ENCODE data around the gene AP3S2. TPM values are rescaled to one million over a fixed set of nuclear protein-coding genes. Genes with fewer than 3 reads are reported as not detected.

Gene AP3S2
- total and polyA plus RNA-seq, 2 donors (not counting 1 experiment from before 2014, with no cell fraction given) = 11.3 to 32.3 TPM

DNA sequence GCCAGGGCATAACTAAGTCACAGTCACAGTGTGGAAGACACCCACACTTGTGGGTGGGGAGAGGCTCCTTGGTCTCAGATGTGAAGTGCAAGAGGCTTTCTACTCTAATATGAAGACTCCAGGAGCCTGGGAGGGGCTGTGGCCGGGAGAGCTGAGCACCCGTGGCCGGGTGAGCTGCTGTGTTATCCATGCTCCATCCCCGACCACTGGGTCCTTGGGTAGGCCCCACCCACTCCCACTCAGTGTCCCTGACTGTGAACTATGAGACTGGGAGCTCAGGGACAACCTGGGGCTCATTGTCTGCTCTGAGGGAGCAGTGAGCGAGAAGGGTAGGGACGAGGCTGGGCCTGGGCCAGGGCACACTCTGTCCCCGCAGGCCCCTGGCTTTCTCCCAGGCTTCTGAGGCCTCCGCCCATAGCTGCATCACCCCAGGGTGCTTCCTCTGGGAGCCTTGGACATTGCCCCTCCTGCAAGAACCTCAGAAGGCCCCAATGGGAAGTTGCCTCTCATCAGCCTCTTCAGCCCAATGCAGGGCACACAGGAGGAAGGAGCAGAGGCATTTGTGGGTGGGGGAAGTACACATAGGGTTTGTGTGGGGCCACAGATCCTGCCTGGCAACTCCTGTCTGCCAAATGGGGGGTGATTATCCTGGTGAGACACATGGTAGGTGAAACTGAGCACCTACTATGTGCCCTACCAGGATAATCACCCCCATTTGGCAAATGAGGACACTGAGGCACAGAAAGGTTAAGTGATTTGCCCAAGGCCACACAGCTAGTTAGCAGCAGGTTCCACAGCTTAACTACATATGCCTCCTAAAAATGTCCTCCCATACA lies 81.6 kb downstream of the AP3S2 start:
- H3K4me3 ChIP-seq (ENCODE audit: control extremely low read depth in 1 of 5, extremely low read depth in 1 of 5, insufficient read depth in 1 of 5, low read depth in 2 of 5, low read length in 4 of 5) = no peak overlapping the region
- CTCF ChIA-PET = no interaction called here
- no peak overlapping the region for H3K9ac ChIP-seq (ENCODE audit: low read length)
- Mint-ChIP-seq H3K4me1 (peaks cover 9% of the 10 kb centered on the region), H3K27ac (no peak overlapping the region), H3K9me3 (ENCODE audit: insufficient read depth) (no peaks in the 10 kb centered on the region), H3K4me3 (no peak overlapping the region), H3K27me3 (peaks cover 29% of the 10 kb centered on the region)
- H3K4me2 ChIP-seq (replicated peaks; ENCODE audit: low read depth, low read length, poor library complexity, severe bottlenecking) = no peak overlapping the region
- peaks cover 0 to 11% (median 0%) of the 10 kb centered on the region in 3 donors for H3K9me3 ChIP-seq (ENCODE audit: control extremely low read depth in 1 of 3, control insufficient read depth in 2 of 3, insufficient read depth in 1 of 3, low read length in 2 of 3)
- POLR2A ChIA-PET = no interaction called here
- intact Hi-C loops (cut with micrococcal nuclease) = no loop called here
- H2AFZ ChIP-seq (ENCODE audit: insufficient read depth, low read depth, low read length, poor library complexity, severe bottlenecking) = no peak overlapping the region
- 93% methylated on average over 8 of the region's 8 CpGs for WGBS (ENCODE audit: insufficient coverage)
- ATAC-seq (ENCODE audit: low read depth) (no peak), DNase-seq (no peak)
- no peak overlapping the region for H3K27ac ChIP-seq (ENCODE audit: low read length in 2 of 2)
- no peaks in the 10 kb centered on the region for H4K20me1 ChIP-seq (ENCODE audit: control insufficient read depth, insufficient read depth, low read length, poor library complexity, severe bottlenecking)
- H3K4me1 ChIP-seq (ENCODE audit: control insufficient read depth in 2 of 2, insufficient read depth in 2 of 2, low read length in 2 of 2) = peaks cover 14 to 17% of the 10 kb centered on the region in 2 donors
- H3K36me3 ChIP-seq (replicated peaks in 1 of 2; ENCODE audit: control extremely low read depth in 1 of 2, control insufficient read depth in 1 of 2, extremely low read depth in 1 of 2, insufficient read depth in 2 of 2, low read length in 1 of 2) = no peaks in the 10 kb centered on the region
- TF ChIP-seq, protein P1, sequence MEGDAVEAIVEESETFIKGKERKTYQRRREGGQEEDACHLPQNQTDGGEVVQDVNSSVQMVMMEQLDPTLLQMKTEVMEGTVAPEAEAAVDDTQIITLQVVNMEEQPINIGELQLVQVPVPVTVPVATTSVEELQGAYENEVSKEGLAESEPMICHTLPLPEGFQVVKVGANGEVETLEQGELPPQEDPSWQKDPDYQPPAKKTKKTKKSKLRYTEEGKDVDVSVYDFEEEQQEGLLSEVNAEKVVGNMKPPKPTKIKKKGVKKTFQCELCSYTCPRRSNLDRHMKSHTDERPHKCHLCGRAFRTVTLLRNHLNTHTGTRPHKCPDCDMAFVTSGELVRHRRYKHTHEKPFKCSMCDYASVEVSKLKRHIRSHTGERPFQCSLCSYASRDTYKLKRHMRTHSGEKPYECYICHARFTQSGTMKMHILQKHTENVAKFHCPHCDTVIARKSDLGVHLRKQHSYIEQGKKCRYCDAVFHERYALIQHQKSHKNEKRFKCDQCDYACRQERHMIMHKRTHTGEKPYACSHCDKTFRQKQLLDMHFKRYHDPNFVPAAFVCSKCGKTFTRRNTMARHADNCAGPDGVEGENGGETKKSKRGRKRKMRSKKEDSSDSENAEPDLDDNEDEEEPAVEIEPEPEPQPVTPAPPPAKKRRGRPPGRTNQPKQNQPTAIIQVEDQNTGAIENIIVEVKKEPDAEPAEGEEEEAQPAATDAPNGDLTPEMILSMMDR (IDR thresholded peaks at IDR 0.05) = no peak
- no peak for TF ChIP-seq EZH2 (IDR thresholded peaks at IDR 0.05; ENCODE audit: borderline replicate concordance, insufficient read depth, low read depth, low read length, poor library complexity, severe bottlenecking)
- peaks cover 0 to 51% (median 27%) of the 10 kb centered on the region in 4 experiments for H3K27me3 ChIP-seq (replicated peaks in 1 of 4; ENCODE audit: control extremely low read depth in 1 of 4, control insufficient read depth in 3 of 4, insufficient read depth in 4 of 4, low read length in 3 of 4)
- no peaks in the 10 kb centered on the region for H3K79me2 ChIP-seq (ENCODE audit: control insufficient read depth, insufficient read depth, low read length)

DNA sequence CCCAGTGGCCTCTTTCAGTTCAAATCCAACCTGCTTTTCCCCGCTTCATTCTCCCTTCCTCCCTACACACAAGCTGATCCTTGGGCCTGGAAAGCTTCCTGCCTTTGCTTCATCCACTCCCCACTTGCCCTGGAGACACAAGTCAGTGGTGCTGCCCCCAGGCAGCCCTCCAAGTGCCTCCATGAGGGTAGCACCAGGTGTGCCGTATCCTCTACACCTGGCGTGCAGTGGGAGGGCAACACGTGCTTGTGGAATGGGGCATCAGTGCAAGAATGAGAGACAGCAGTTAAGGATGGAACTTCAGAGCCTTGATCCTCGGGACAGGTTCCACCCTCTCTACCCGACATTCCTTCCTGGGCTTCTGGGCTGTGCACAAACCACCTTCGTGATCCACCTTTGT lies 83.0 kb downstream of the AP3S2 start:
- no peak overlapping the region for H3K4me3 Mint-ChIP-seq
- no peak for TF ChIP-seq EZH2 (IDR thresholded peaks at IDR 0.05; ENCODE audit: borderline replicate concordance, insufficient read depth, low read depth, low read length, poor library complexity, severe bottlenecking)
- TF ChIP-seq, protein P1 (IDR thresholded peaks at IDR 0.05) = no peak

More for the DNA sequence above, 83.0 kb downstream of the AP3S2 start:
- H3K36me3 ChIP-seq (replicated peaks in 1 of 2; ENCODE audit: control extremely low read depth in 1 of 2, control insufficient read depth in 1 of 2, extremely low read depth in 1 of 2, insufficient read depth in 2 of 2, low read length in 1 of 2) = no peaks in the 10 kb centered on the region
- CTCF ChIA-PET = interaction anchor here (0.6 kb wide), 1 partner anchor 16 kb away, joined by 3 read pairs; no protein-coding TSS in a partner anchor
- peaks cover 9% of the 10 kb centered on the region for H3K4me1 Mint-ChIP-seq
- H3K4me1 ChIP-seq (ENCODE audit: control insufficient read depth in 2 of 2, insufficient read depth in 2 of 2, low read length in 2 of 2) = peaks cover 14 to 17% of the 10 kb centered on the region in 2 donors
- no peaks in the 10 kb centered on the region for H3K9me3 Mint-ChIP-seq (ENCODE audit: insufficient read depth)
- no peak overlapping the region for H3K27ac Mint-ChIP-seq
- no peak overlapping the region for H2AFZ ChIP-seq (ENCODE audit: insufficient read depth, low read depth, low read length, poor library complexity, severe bottlenecking)
- intact Hi-C loops (cut with micrococcal nuclease) = no loop called here
- H3K27me3 Mint-ChIP-seq = peaks cover 20% of the 10 kb centered on the region
- POLR2A ChIA-PET = no interaction called here
- peaks cover 0 to 10% (median 0%) of the 10 kb centered on the region in 3 donors for H3K9me3 ChIP-seq (ENCODE audit: control extremely low read depth in 1 of 3, control insufficient read depth in 2 of 3, insufficient read depth in 1 of 3, low read length in 2 of 3)
- peaks cover 0 to 39% (median 19%) of the 10 kb centered on the region in 4 experiments for H3K27me3 ChIP-seq (replicated peaks in 1 of 4; ENCODE audit: control extremely low read depth in 1 of 4, control insufficient read depth in 3 of 4, insufficient read depth in 4 of 4, low read length in 3 of 4)
- H3K79me2 ChIP-seq (ENCODE audit: control insufficient read depth, insufficient read depth, low read length) = no peaks in the 10 kb centered on the region
- no peaks in the 10 kb centered on the region for H4K20me1 ChIP-seq (ENCODE audit: control insufficient read depth, insufficient read depth, low read length, poor library complexity, severe bottlenecking)
- WGBS (ENCODE audit: insufficient coverage) = 89% methylated on average over 3 of the region's 7 CpGs
- no peak overlapping the region for H3K27ac ChIP-seq (ENCODE audit: low read length in 2 of 2)
- DNase-seq (no peak), ATAC-seq (ENCODE audit: low read depth) (no peak)
- no peak overlapping the region for H3K4me3 ChIP-seq (ENCODE audit: control extremely low read depth in 1 of 5, extremely low read depth in 1 of 5, insufficient read depth in 1 of 5, low read depth in 2 of 5, low read length in 4 of 5)
- H3K9ac ChIP-seq (ENCODE audit: low read length) = no peak overlapping the region
- H3K4me2 ChIP-seq (replicated peaks; ENCODE audit: low read depth, low read length, poor library complexity, severe bottlenecking) = no peak overlapping the region

Measured in B cell (primary cell).